NCI-H226 (cell line): Measurements from ENCODE around the gene ITPK1.
"Not testable (repeated sequence)": the region's sequence is repeated elsewhere in the genome, so short reads cannot be mapped to it uniquely, and the experiment has no call there.

Source experiments
- DNase-seq: peaks from one replicate; pipeline ENCODE4 v3.0.0-alpha.2; 2015

Gene ITPK1

DNA sequence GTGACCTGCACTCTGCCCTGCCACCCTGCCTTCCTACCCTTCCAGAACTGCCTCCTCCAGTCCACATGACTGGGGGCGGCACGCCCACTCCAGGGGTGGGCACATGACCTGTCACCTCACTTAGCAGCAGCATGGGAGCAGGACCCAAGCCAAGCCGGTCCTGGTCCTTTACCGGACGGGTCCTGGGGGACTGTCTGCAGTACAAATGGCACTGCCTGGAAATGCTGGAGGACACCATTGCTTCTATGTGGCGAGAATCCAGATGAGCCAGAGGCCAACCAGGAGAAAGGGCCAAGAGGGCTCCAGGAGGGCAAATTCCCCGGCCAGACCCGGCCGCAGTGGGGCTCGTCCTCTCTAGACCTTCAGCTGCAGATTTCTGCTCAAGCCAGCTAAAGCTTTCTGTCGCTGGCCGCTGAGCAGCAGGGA lies 33.1 kb downstream of the ITPK1 start:
- DNase-seq = no peak

GRCh38 chr14:93081876-93082570 lies 33.7 kb downstream of the ITPK1 start:
- DNase-seq = no peak

DNA sequence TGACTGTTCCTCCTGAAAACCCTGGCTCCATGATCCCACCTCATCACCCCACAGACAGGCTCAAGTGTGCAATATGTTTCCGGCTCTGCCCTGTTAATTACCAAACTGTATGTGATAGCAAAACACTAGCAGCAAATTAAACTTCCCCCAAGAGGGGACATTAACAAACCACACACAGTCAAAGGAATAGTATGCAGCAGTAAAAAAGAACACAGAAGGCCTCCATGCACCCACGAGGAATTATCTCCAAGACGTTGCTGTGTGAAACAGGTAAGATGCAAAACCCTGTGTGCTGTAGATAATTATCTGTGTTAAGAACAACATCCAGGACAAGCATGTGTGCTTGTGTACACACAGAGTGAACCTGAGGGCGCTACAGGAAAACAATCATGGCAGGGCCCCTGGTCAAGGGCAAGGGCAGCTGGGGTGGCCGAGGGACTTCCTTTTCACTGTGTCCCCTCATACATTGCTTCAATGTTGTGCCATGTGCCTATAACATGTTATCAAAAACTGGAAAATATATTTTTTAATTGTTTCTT lies 35.8 kb downstream of the ITPK1 start:
- no peak for DNase-seq

DNA sequence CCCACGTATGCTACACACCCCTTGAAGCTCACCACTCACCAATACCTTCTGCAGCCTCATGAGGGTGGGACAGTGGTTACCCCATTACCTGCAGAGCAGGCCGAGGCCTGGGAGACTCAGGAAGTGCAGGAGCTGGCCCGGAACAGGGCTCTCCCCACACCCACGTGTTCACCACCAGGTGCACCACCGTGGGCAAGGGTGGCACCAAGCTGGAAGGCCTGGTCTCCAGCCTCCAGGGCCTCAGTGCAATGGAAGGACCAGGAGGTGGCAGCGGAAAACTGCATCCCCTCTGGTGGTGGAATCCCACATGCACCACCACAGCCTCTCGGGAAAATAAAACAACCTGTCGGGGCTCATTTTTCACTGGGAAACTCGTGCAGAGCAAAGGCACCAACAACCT lies 36.4 kb downstream of the ITPK1 start:
- no peak for DNase-seq

DNA sequence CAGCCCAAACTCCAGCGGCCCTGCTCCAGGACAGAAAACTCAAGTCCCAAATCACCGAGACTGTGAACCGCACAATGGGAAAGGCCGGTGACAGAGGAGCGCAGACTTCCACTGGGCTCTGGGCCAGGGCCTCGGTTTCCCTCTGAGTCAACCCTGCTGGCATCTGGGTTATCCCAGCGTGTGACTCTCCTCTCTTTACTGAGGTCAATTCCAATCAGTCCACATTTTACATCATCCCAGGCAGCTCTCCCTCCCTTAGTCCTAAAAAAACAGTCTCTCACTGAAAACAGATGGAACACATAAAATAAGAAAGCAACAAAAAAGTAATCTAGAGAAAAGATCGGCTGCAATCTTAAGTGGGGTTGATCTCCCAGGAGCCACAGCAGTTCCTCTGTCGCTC lies 36.9 kb downstream of the ITPK1 start:
- DNase-seq = no peak

GRCh38 chr14:93076755-93077154 lies 39.0 kb downstream of the ITPK1 start:
- DNase-seq = no peak

DNA sequence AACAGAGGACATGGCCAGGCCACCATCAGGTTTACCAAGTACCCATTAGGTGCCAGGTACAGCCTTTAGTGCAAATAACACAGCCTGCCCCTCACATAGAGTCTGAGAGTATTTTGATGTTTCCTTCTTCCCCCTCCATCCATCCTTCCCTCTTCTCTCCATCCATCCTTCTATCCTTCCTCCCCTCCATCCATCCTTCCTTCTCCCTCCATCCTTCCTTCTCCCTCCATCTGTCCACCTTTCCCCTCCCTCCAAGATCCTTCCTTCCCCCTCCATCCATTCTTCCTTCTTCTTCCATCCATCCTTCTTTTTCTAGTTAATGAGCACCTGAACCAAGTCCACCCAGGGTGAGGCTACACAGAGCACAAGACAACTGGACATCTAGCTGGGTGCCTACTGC lies 39.8 kb downstream of the ITPK1 start:
- DNase-seq = no peak

- DNase-seq = no peak
Observed at GRCh38 chr14:93073910-93074769, 41.6 kb downstream of the ITPK1 start.

DNA sequence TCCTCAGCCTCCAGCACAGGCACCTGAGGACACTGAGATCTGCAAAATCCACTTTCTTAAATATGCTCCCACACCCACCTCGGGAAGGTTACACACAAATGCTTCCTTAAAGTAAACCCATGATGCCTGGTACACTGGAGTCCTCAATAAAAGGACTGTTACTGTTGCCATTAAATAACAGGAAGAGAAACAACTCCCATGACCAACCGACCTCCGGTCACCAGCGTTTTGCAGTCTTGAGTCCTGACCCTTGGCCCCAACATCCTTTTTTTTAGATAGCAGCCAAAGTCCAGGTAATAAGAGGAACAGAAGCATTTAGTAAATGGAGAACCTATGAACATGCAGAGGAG lies 42.4 kb downstream of the ITPK1 start:
- DNase-seq = no peak

DNA sequence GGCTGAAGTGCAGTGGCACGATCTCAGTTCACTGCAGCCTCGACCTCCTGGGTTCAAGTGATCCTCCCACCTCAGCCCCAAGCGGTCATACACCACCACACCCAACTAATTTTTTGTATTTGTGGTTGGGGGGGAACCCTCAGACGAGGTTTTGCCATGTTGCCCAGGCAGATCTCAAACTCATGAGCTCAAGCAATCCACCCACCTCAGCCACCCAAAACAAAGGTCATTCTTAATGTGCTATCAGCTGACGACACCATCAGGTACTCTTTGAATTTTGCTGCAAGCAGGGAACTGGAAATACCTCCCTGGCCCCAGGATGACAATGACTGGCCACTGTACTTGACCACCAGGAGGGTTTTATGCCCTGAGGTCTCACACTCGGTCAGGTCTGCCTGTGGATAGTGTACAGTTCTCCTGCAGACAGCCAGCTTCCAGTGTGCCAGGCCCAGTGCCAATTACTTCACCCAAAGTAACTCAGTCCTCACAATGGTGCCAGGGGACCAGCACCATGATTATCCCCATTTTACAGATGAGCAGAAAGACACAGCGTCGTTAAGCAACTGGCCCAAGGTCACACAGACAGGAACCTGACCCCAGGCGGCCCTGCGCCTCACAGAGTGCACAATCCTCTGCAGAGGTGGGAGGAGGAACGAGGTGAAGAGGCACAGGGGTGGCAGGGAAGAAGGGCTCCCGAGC lies 42.9 kb downstream of the ITPK1 start:
- no peak for DNase-seq

DNA sequence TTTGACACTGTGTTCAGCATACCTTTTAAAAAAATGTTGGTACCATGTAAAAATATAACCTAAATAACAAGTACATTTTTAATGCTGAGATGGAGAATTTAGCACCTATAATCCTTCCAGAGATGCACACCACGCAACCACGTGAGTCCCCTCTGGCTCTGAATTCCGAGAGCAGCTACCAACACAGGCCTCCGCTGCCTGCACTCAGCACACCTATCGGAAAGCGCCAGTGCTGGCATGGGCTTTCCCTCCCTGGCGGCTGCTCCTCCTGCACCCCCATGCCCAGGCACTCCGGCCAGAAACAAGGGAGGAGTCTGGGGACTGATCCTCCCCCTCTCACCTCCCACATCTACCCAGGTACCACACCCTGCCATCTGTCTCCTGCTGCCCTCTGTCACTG lies 47.0 kb downstream of the ITPK1 start:
- DNase-seq = no peak

- no peak for DNase-seq
Observed at GRCh38 chr14:93067088-93067487, 48.6 kb downstream of the ITPK1 start.

GRCh38 chr14:93065272-93065730 lies 50.4 kb downstream of the ITPK1 start:
- DNase-seq = no peak

- DNase-seq = no peak
Observed at GRCh38 chr14:93064411-93065271, 51.1 kb downstream of the ITPK1 start.

DNA sequence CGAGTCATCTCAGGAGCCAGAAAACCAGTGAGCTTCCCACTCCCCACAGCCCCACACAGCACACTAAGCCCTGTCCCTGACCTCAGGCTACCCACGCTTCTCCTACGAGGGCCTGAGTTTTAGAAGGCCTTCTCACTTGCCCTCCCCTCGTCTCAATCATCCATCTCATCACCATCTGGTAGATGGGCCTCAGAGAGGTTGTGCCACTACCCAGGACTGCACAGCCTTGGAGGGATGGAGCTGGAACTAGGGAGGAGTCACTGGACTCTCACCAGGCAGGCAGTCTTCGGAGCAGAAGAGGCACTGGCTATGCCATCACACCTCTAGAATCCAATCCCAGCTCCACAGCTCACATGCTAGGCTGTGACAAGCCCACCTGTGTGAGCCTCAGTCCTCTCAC lies 52.3 kb downstream of the ITPK1 start:
- DNase-seq = no peak

DNA sequence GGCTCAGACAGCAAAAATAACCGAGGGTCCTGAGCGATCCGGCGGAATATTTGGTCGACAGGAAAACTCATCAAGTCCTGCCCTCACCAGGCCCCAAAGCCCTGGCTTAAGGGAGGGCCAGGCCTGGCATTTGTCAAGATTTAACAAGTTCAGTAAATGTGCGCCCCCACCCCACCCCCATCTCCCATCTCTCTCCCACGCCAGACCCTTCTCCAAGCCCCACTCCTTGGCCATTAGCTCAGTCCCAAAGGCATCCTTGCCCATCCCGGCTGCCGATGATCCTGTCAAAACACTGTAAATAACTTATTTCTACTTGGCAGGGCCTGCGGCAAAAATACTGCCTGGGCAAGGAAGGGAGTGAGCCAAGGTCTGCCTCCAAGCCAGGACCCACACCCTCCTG lies 52.8 kb downstream of the ITPK1 start:
- no peak for DNase-seq

DNA sequence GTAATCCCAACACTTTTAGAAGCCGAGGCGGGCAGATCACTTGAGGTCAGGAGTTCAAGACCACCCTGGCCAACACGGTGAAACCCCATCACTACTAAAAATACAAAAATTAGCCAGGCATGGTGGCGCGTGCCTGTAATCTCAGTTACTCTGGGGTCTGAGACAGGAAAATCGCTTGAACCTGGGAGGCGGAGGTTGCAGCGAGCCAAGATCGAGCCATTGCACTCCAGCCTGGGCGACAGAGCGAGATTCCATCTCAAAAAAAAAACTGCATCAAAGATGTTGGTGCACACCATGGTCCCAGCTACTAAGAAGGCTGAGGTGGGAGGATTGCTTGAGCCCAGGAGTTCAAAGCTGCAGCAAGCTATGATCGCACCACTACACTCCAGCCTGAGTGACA lies 53.7 kb downstream of the ITPK1 start:
- DNase-seq = not testable (repeated sequence)

GRCh38 chr14:93061380-93062012 lies 54.2 kb downstream of the ITPK1 start:
- DNase-seq = no peak

GRCh38 chr14:93060841-93061240 lies 54.9 kb downstream of the ITPK1 start:
- DNase-seq = no peak

GRCh38 chr14:93059917-93060545 lies 55.7 kb downstream of the ITPK1 start:
- no peak for DNase-seq

DNA sequence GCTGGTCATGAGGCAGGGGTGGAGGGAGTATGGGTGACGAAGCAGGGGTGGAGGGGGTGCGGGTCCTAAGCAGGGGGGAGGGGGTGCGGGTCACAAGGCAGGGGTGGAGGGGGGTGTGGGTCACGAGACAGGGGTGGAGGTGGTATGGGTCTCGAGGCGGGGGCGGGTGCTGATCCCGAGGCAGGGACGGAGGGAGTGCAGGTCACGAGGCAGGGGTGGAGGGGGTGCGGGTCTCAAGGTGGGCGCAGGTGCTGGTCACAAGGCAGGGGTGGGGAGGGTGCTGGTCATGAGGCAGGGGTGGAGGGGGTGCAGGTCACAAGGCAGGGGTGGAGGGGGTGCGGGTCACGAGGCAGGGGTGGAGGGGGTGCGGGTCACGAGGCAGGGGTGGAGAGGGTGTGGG lies 56.5 kb downstream of the ITPK1 start:
- no peak for DNase-seq
